Left kidney (tissue), 2 donors: Measurements from ENCODE around the gene CEP350. TPM values are rescaled to one million over a fixed set of nuclear protein-coding genes. Genes with fewer than 3 reads are reported as not detected.
"Not testable (repeated sequence)": the region's sequence is repeated elsewhere in the genome, so short reads cannot be mapped to it uniquely, and the experiment has no call there.

ENCODE experiments used
- DNase-seq: peaks from one replicate; pipeline ENCODE4 v3.0.0-alpha.2; 2013
- polyA plus RNA-seq: library from polyadenylated mRNA; unstranded; fragments of 120-200 nt; gene quantifications from one replicate; pipeline ENCODE4 v1.2.1, GENCODE V29; 2013; ENCODE audit not compliant: insufficient read length

The CEP350 gene
- polyA plus RNA-seq, 1 donor = 36.8 TPM

GRCh38 chr1:179950651-179951050 lies 4.0 kb upstream of the CEP350 start:
- DNase-seq = no peak

- DNase-seq = no peak
Measured at GRCh38 chr1:179951383-179952144, 3.0 kb upstream of the CEP350 start.

- DNase-seq = no peak
Measured at GRCh38 chr1:179952186-179952585, 2.4 kb upstream of the CEP350 start.

GRCh38 chr1:179953974-179954492 lies 577 bp upstream of the CEP350 start:
- no peak for DNase-seq

GRCh38 chr1:179955287-179955680 lies 674 bp downstream of the CEP350 start:
- DNase-seq = no peak

DNA sequence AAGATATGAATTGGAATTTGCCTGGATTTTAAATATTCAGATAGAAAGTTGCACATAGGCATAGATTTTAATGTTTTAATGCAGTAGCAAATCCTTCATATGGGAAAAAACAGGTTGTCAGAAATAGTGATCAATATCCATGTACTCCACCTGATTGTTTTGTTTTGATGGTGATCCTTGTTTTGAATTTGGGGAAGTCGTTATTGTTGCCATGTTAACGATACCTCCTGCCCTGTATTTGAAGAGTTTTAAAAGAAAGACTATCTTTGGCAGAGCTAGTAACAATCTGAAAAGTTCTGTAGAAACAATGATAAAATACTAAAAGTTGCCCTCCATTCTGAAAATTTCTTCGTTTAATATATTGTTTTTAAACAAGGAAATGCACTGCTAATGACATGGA lies 1.1 kb downstream of the CEP350 start:
- no peak for DNase-seq

GRCh38 chr1:179958359-179958758 lies 3.7 kb downstream of the CEP350 start:
- no peak for DNase-seq

DNA sequence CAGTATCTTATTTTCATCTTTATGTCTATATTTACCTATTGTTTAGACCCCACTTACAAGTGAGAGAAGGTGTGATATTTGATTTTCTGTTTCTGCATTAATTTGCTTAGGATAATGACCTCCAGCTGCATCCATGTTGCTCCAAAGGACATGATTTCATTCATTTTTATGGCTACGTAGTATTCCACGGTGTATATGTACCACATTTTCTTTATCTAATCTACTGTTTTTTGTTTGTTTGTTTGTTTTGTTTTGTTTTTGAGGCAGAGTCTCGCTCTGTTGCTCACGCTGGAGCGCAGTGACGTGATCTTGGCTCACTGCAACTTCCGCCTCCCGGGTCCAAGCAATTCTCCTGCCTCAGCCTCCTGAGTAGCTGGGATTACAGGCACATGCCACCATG lies 7.6 kb downstream of the CEP350 start:
- not testable (repeated sequence) for DNase-seq

DNA sequence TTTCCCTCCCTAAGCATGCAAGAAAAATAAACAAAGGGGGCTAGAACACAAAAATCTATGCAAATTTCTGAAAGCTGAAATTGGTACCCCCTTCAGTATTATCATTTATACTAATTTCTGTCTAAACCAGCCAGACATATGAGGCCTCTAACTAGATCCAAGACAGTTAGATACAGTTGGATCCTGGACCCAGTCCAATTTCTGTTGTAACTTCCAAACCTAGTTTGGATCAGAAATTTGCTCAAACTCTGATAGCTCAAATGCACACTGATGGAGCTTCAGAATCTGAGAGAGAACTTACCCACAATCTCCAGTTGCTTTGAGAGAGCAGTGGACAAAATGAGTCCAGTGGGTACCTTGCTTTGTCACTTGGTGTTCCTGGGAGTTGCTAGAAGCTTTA lies 11.9 kb downstream of the CEP350 start:
- no peak for DNase-seq

DNA sequence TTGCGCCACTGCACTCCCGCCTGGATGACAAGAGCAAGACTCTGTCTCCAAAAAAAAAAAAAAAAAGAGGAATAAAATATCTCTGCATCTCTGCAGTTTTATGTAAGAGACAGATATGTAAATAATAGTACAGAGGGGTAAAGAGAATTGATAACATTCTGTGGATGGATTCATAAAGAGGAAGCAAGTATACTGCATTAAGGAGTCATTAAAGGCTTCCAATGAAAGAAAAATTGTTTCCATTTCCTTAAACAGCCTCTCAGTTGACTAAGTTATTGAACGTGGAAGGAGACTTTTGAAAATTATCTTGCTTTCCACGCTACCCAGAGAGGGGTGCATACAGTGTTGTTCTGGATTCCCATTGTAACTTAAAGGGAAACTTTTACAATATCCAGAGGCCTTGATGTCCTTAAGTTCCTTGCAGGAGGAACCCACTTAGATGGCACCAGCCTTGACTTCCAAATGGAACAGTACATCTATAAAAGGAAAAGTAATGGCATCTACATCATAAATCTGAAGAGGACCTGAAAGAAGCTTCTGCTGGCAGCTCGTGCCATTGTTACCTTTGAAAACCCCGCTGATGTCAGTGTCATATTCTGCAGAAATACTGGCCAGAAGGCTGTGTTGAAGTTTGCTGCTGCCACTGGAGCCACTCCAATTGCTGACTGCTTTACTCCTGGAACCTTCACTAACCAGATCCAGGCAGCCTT lies 13.8 kb downstream of the CEP350 start:
- no peak for DNase-seq

DNA sequence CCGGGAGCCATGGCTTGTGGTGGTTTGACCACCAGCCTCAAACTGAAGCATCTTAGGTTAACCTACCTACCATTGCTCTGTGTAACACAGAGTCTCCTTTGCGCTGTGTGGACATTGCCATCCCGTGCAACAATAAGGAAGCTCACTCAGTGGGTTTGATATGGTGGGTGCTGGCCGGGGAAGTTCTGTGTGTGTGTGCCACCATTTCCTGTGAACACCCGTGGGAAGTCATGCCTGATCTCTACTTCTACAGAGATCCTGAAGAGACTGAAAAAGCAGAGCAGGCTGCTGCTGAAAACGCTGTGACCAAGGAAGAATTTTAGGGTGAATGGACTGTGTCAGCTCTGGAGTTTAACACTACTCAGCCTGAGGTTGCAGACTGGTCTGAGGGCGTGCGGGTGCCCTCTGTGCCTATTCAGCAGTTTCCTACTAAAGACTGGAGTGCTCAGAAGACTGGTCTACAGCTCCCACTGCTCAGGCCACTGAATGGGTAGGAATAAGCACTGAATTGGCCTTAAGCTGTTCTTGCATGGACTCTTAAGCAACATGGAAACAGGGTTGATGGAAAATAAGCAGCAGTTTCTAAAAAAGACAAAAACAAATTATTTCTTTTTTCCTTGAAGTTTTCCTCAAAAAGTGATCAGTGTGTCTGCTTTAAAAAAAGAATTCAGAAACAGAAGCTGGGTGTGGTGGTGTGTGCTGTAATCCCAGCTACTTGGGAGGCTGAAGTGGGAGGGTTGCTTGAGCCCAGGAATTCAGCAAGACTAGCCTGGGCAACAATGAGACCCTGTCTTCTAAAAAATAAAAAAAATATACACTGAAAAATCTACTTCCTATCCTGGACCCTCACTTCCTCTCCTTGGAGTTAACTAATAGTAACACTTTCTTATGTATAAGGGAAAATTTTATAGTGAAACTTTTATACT lies 14.6 kb downstream of the CEP350 start:
- no peak for DNase-seq

- DNase-seq = no peak
Measured at GRCh38 chr1:179969962-179970361, 15.4 kb downstream of the CEP350 start.

DNA sequence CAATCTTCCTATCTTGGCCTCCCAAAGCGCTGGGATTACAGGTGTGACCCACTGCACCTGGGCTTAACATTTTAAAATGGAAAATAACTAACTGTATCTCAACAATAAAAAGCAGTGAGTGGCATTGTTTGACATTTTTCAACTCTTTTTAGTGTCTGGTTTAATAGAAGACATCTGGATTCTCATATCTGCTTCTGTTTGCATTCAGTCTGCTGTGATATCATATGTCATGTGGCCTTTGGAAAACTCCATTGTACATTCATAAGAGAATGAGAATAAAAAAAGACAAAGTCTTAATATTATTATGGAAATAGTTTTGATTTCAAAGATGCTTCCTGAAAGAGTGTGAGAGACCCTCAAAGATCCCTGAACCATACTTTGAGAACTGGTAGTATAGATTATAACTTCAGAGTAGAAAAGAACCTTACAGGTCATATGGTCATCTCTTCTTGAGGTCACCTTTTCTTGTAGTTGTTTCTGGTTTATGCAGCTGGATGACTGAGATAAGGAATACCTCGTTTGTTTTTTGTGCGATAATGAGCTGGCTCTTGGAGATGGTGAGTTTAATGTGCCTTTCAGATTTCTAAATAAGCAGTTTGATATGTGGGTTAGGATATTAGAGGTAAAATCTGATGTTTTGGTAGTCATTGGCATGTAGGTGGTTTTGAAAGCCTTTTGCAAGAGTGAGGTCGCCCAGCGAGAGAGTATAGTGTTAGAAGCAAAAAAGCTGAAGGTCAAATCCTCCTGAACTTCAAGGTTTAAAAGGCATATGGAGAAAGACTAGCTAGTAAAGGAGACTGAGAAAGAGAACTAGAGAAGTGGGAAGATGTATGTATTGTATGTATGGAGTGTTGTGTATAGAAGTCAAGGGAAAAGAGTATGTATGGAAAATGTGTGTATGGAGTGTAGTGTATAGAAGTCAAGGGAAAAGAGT lies 17.2 kb downstream of the CEP350 start:
- no peak for DNase-seq

DNA sequence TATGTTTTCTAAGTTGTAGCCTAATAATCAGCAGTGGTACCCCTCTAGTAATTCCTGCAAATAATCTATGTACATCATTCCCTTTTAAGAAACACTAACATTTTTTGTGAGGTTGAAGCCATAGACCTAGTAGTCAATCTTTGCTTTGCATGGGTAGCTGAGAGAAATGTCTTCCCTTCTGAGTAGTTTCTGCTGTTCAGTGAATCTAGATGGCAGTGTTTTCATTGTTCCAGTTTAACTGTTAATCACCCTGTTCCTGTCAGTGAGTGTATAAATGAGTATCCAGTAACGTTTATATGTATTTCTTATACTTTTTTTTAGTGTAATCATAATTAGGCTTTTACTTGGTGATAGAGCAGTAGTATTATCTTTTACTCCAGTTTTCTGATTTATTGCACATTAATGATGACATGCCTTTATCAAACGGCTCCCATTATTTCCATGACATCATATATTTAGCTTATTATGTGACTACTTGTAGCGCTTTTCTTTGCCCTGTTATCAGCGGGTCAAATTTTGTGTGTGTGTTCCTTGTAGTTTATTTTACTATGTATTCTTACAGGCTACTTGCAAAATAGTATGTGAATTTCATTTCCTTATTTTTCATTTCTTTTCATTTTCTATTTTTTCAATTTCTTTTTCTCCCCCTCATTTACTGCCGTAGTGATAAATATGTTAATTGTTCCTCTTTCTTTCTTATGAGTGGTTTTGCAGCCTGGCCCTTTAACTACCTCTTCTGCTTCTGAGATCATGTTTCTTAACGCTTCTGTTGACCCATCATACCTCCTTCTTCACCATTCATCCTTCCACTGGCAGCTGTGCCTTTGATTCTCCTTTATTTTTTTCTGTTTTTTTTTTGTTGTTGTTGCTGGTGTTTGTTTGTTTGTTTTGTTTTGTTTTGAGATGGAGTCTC lies 18.8 kb downstream of the CEP350 start:
- peak; percentile 10 for DNase-seq

DNA sequence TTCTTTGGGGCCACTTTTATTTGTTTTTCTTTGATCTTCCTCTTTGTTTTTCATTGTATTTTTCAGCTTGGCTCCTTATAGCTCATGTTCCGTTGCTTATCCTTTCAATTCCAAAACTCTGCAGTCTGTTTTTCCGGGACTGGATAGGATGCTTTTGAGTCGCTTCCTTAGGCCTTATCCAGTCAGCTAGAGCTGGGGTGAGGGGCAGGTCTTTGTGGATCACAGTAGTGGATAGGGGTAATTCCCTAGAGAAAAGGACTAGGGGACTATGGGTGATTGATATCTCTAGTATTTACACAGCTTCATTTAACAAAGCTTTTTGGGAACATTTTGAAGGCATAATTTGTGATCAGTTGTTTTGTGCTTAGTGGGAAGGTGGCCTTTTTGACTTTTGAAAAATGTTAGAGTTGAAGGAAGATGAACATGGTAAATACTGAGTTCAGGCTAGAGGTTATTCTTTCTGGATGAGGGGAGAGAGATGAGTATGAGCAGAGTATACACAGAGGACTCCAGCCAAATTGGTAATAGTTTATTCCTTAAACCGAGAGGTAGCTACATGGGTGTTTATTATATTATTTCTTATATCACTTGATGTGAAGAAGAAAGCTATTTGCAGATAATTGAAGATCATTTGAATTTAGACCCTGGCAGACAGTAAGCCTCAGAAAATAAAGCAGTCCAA lies 22.5 kb downstream of the CEP350 start:
- no peak for DNase-seq

DNA sequence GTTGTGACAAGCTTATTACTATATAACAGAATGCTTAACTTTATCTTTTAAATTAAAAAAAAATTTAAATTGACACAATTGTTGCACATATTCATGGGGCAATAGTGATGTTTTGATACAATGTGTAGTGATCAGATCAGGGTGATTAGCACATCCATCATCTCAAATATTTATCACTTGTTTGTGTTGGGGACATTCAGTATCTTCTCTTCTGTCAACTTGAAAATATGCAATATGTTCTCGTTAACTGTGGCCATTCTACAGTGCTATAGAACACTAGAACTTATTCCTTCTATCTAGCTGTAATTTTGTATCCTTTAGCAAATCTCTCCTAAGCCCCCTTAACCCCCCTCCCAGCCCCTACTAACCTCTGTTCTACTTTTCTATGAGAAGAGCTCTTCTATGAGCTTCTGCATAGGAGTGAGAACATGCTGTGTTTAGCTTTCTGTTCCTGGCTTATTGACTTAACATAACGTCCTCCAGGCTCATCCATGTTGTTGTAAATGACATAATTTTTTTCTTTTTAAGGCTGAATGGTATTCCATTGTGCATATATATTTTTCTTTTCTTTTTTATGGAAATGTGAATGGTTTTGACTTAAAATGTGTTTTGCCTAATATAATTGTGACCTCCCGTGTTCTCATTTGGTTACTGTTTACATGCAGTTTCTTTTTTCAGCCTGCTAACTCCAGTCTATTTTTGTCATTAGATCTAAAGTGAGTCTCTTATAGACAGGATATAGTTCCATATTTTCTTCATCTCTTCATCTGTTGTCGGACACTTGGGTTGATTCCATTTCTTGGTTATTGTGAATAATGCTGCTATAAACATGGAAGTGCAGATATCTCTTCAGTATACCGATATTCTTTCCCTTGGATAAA lies 23.8 kb downstream of the CEP350 start:
- DNase-seq = no peak

DNA sequence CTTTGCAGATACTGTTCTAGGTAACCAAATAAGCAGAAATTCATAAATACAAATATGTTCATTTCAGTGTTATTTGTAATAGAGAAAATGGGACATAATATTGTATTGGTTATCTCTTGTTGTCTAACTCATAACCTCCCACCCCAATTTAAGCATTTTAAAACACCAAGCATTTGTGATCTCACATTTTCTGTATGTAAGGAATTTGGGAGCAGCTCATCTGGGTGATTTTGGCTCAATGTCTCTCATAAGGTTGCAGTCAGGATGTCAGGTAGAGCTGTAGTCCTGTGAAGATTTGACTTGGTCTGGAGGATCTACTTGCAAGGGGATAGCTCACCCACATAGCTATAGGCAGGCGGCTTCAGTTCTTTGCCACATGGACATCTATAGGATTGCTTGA lies 29.5 kb downstream of the CEP350 start:
- DNase-seq = no peak

DNA sequence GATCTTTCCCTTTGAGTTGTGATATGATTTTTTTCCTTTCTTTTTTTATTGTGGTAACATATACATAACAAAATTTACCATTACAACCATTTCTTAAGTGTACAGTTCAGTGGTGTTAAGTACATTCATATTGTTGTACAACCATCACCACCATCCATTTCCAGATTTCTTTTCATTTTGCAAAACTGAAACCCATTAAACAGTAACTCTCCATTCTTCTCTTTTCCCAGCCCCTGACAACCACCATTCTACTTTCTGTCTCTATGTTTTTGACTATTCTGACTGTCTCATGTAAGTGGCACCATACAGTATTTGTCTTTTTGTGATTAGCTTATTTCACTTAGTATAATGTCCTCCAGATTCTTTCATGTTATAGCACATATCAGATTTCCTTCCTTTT lies 30.3 kb downstream of the CEP350 start:
- no peak for DNase-seq

DNA sequence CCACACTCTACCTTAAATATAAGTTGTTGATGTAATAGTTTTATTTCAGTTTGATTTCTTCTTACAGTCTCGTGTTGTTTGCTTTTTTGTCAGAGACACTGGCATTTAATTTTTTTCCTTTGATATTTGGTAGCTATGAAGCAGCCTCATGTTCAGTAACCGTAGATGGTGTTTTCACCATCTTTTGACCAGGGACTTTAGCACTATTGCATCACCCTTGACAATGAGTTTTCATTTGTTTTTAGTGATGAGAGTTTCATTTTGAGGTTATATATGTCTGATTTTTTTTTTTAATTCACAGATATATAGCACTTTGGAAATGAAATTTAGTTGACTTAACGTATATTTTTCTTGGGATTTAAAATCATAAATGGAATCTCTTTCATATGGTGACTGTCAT lies 36.2 kb downstream of the CEP350 start:
- DNase-seq = no peak
